SK-N-SH (cell line): ENCODE measurements around the gene IP6K1. TPM values are rescaled to one million over a fixed set of nuclear protein-coding genes. Genes with fewer than 3 reads are reported as not detected.

ENCODE experiments used
- CTCF ChIA-PET: fragments of 300-600, 350-600 bp; formaldehyde crosslinking; extraction: SDS; loops from one replicate; lab custom pipeline; 2021; lab: Yijun Ruan, JAX
- POLR2A ChIA-PET: fragments of 350-600 bp; sonication (Branson Sonifier 250); formaldehyde crosslinking; extraction: SDS; loops from one replicate; lab custom pipeline; 2020; ENCODE audit warnings: antibody characterized with exemption, inconsistent platforms; lab: Yijun Ruan, JAX
- DNase-seq: peaks from one replicate; pipeline ENCODE4 v3.0.0; 2012
- H2AFZ ChIP-seq: fragments of 200-600 bp; sonication (generic); 2 replicates; pipeline ENCODE4 v1.8.1; 2016; ENCODE audit warnings: antibody characterized with exemption, mild to moderate bottlenecking, low read depth
- H3F3A ChIP-seq: fragments of 200-600 bp; sonication (generic); replicated peaks from 2 replicates; pipeline ENCODE3; 2016; ENCODE audit warnings: antibody characterized with exemption, mild to moderate bottlenecking; ENCODE audit not compliant: insufficient read depth
- H3K27ac ChIP-seq, 2 experiments: fragments of 200-500 bp in 1 of 2; fragments of 200-600 bp in 1 of 2; sonication (Bioruptor generic) in 1 of 2; sonication (generic), shearing (Covaris generic) in 1 of 2; 2 replicates each; pipeline versions ENCODE4 v1.5.1 to v1.6.1; 2014 to 2016; ENCODE audit warnings: low read depth in 2 of 2, inconsistent platforms in 1 of 2, low read length in 1 of 2, mild to moderate bottlenecking in 1 of 2, mixed read lengths in 1 of 2
- H3K27me3 ChIP-seq: fragments of 200-600 bp; sonication (generic), shearing (Covaris generic); 2 replicates; pipeline ENCODE4 v1.6.1; 2016; ENCODE audit warnings: mixed run types; ENCODE audit not compliant: insufficient read depth
- H3K36me3 ChIP-seq, 2 experiments: fragments of 200-500 bp in 1 of 2; fragments of 200-600 bp in 1 of 2; sonication (Bioruptor generic) in 1 of 2; sonication (generic) in 1 of 2; replicated peaks in 1 of 2; 2 replicates each; pipeline versions ENCODE3 to v1.5.1; 2014 to 2016; ENCODE audit warnings: low read length in 1 of 2, mild to moderate bottlenecking in 1 of 2; ENCODE audit not compliant: insufficient read depth in 2 of 2, control insufficient read depth in 1 of 2
- H3K4me1 ChIP-seq, 2 experiments: fragments of 200-500 bp in 1 of 2; fragments of 200-600 bp in 1 of 2; sonication (Bioruptor generic) in 1 of 2; sonication (generic), shearing (Covaris generic) in 1 of 2; 2 replicates each; pipeline versions ENCODE4 v1.5.1 to v1.6.1; 2014 to 2016; ENCODE audit warnings: low read depth in 1 of 2, low read length in 1 of 2, mixed run types in 1 of 2; ENCODE audit not compliant: insufficient read depth in 2 of 2, control insufficient read depth in 1 of 2
- H3K4me2 ChIP-seq: fragments of 200-600 bp; sonication (generic), shearing (Covaris generic); 2 replicates; pipeline ENCODE4 v1.6.1; 2017; ENCODE audit warnings: mixed run types
- H3K4me3 ChIP-seq, 2 experiments: fragments of 200-500 bp in 1 of 2; fragments of 200-600 bp in 1 of 2; sonication (Bioruptor generic) in 1 of 2; sonication (generic), shearing (Covaris generic) in 1 of 2; 2 replicates each; pipeline versions ENCODE4 v1.5.1 to v1.8.1; 2014 to 2016; ENCODE audit warnings: low read depth in 2 of 2, inconsistent platforms in 1 of 2, low read length in 1 of 2, mild to moderate bottlenecking in 1 of 2, mixed read lengths in 1 of 2, moderate library complexity in 1 of 2
- H3K79me2 ChIP-seq: fragments of 200-600 bp; sonication (generic); 2 replicates; pipeline ENCODE4 v1.8.1; 2017; ENCODE audit warnings: mild to moderate bottlenecking; ENCODE audit not compliant: insufficient read depth
- H3K9ac ChIP-seq: fragments of 200-600 bp; sonication (generic); 2 replicates; pipeline ENCODE4 v1.6.1; 2017; ENCODE audit warnings: mixed run types
- H3K9me2 ChIP-seq: fragments of 200-600 bp; sonication (generic); 2 replicates; pipeline ENCODE4 v1.6.1; 2017; ENCODE audit warnings: mixed run types
- H3K9me3 ChIP-seq: fragments of 200-600 bp; sonication (generic); 2 replicates; pipeline ENCODE4 v1.6.1; 2017; ENCODE audit warnings: mixed run types, mild to moderate bottlenecking, moderate library complexity
- H4K20me1 ChIP-seq: fragments of 200-600 bp; sonication (generic); 2 replicates; pipeline ENCODE4 v1.6.1; 2017; ENCODE audit warnings: mild to moderate bottlenecking, mixed run types; ENCODE audit not compliant: insufficient read depth
- CHD2 ChIP-seq: fragments of 150-350 bp; IDR thresholded peaks from 2 replicates; pipeline ENCODE4 v1.6.1; 2018; ENCODE audit warnings: low read length; ENCODE audit not compliant: partially characterized antibody
- ELF1 ChIP-seq: IDR thresholded peaks from 2 replicates; pipeline ENCODE4 v1.4.0; 2012
- EP300 ChIP-seq, 2 experiments: IDR thresholded peaks; 2 replicates each; pipeline versions ENCODE4 v1.4.0 to v1.6.1; 2012; ENCODE audit warnings: borderline replicate concordance in 1 of 2, low read depth in 1 of 2, low read length in 1 of 2
- EZH2phosphoT487 ChIP-seq: fragments of 200-600 bp; sonication (generic); IDR thresholded peaks from 2 replicates; pipeline ENCODE4 v1.6.1; 2017; ENCODE audit warnings: low read depth, mixed run types, mild to moderate bottlenecking, antibody characterized with exemption, moderate library complexity, borderline replicate concordance
- FOSL2 ChIP-seq: IDR thresholded peaks from 2 replicates; pipeline ENCODE4 v1.4.0; 2012; ENCODE audit warnings: low read depth, mild to moderate bottlenecking, moderate library complexity, borderline replicate concordance
- FOXM1 ChIP-seq: IDR thresholded peaks from 2 replicates; pipeline ENCODE4 v1.4.0; 2012; ENCODE audit warnings: low read depth, mild to moderate bottlenecking
- GABPA ChIP-seq: IDR thresholded peaks from 2 replicates; pipeline ENCODE4 v1.4.0; 2012; ENCODE audit warnings: low read depth, mild to moderate bottlenecking
- GATA2 ChIP-seq: sonication (generic); formaldehyde crosslinking; IDR thresholded peaks from 2 replicates; pipeline ENCODE4 v1.5.0; 2020; ENCODE audit warnings: mild to moderate bottlenecking, missing genetic modification reagents
- NRF1 ChIP-seq: IDR thresholded peaks from 2 replicates; pipeline ENCODE4 v1.6.1; 2012; ENCODE audit warnings: low read depth, mild to moderate bottlenecking, low read length
- POLR2AphosphoS5 ChIP-seq: IDR thresholded peaks from 2 replicates; pipeline ENCODE4 v1.6.1; 2012; ENCODE audit warnings: low read depth, low read length
- RAD21 ChIP-seq: IDR thresholded peaks from 2 replicates; pipeline ENCODE4 v1.6.1; 2012; ENCODE audit warnings: mild to moderate bottlenecking, low read length
- RCOR1 ChIP-seq: fragments of 150-350 bp; IDR thresholded peaks from 2 replicates; pipeline ENCODE4 v1.6.1; 2017; ENCODE audit warnings: antibody characterized with exemption, low read length
- RFX5 ChIP-seq: IDR thresholded peaks from 2 replicates; pipeline ENCODE4 v1.6.1; 2012; ENCODE audit warnings: mild to moderate bottlenecking, improper control_type of control experiment, low read length
- RXRA ChIP-seq: IDR thresholded peaks from 2 replicates; pipeline ENCODE4 v1.4.0; 2012; ENCODE audit warnings: low read depth, mild to moderate bottlenecking, borderline replicate concordance
- TAF1 ChIP-seq: IDR thresholded peaks from 2 replicates; pipeline ENCODE4 v1.6.1; 2012; ENCODE audit warnings: low read depth, mild to moderate bottlenecking, low read length, moderate library complexity, borderline replicate concordance
- TCF12 ChIP-seq: IDR thresholded peaks from 2 replicates; pipeline ENCODE4 v1.4.0; 2012
- YY1 ChIP-seq: IDR thresholded peaks from 2 replicates; pipeline ENCODE4 v1.4.0; 2012; ENCODE audit warnings: low read depth, mild to moderate bottlenecking
- WGBS: methylation state at CpG from one replicate; pipeline ENCODE4 v1.1.6; 2017; ENCODE audit warnings: low lambda C conversion rate; 5-methylcytosine and 5-hydroxymethylcytosine counted together
- polyA plus RNA-seq, 3 experiments: library from polyadenylated mRNA; depleted of rRNA; stranded (reverse); fragments of >200 nt; gene quantifications; 2 replicates each; pipeline ENCODE4 v1.2.3, GENCODE V29; 2012
- TF ChIP-seq, protein P1 (sequence below): IDR thresholded peaks from 2 replicates; pipeline ENCODE4; 2012
- TF ChIP-seq, protein P2 (sequence below): fragments of 150-350 bp; IDR thresholded peaks from 2 replicates; pipeline ENCODE4 v1.6.1; 2017; ENCODE audit warnings: antibody characterized with exemption, low read length, low read depth, borderline replicate concordance
- TF ChIP-seq, protein P3 (sequence below): IDR thresholded peaks from 2 replicates; pipeline ENCODE4 v1.4.0; 2012; ENCODE audit warnings: low read depth, borderline replicate concordance

Gene IP6K1
- polyA plus RNA-seq, 1 of the 3 experiments (the other 2 are of a cell fraction), result 23.3 TPM

DNA sequence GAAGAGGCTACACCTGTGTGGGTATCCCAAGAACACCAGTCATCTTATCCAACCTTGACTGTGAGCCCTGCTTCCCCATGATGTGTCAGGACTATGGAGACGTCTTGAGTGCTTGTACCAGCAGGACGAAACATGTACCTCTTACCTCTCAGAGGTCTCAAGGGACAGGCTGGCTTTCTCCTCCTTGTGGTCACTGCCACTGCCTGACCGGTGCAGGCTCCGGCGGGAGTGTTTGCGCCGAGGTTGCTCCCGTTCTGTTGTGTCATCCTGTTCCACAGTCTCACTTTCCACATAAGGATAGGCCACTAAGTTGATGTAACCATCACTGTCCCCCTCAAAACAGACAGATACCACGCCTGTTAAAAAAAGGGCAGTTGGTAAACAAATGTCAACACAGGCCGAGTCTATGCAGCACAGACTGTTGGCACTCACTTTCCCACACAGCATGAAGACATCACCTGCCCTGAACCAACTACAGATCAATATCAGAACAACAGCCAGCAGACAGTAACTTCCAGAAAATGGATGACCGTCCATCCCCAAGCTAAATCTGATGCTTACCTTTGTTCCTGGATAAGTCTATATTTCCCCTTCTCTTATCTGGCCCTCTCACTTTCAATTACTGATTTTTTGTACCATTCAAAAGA lies 48.2 kb downstream of the IP6K1 start:
- POLR2A ChIA-PET, result no interaction called here
- no peaks in the 10 kb centered on the region for H3K9me3 ChIP-seq
- H4K20me1 ChIP-seq, result peaks cover 6% of the 10 kb centered on the region
- TF ChIP-seq FOSL2 (no peak), POLR2AphosphoS5 (no peak), EP300 (IDR thresholded peaks at IDR 0.05; ENCODE audit: borderline replicate concordance in 1 of 2, low read depth in 1 of 2, low read length in 1 of 2) (no peak)
- H3K36me3 ChIP-seq, result peaks cover 23 to 50% of the 10 kb centered on the region in 2 experiments
- CTCF ChIA-PET, result no interaction called here
- no peak overlapping the region for H2AFZ ChIP-seq
- H3K27me3 ChIP-seq, result no peaks in the 10 kb centered on the region
- WGBS, result 99% methylated on average over 9 of the region's 11 CpGs
- no peak overlapping the region for H3K27ac ChIP-seq
- peaks cover 5% of the 10 kb centered on the region for H3F3A ChIP-seq
- no peaks in the 10 kb centered on the region for H3K4me1 ChIP-seq
- H3K9ac ChIP-seq, result no peak overlapping the region
- no peak overlapping the region for H3K4me2 ChIP-seq
- H3K4me3 ChIP-seq, result no peak overlapping the region
- peaks cover 33% of the 10 kb centered on the region; the same call in 1 of the 2 replicates for H3K79me2 ChIP-seq
- DNase-seq, result no peak
- H3K9me2 ChIP-seq, result no peaks in the 10 kb centered on the region

GRCh38 chr3:49734752-49735151 lies 51.6 kb downstream of the IP6K1 start:
- peaks cover 15% of the 10 kb centered on the region; the same call in 1 of the 2 replicates for H3K79me2 ChIP-seq
- ChIA-PET POLR2A (interaction anchor here (0.6 kb wide), 1 partner anchor 316 kb away, joined by 3 read pairs; no protein-coding TSS in a partner anchor), CTCF (interaction anchor here (0.6 kb wide), 1 partner anchor 227 kb away, joined by 4 read pairs; no protein-coding TSS in a partner anchor)
- H3K27me3 ChIP-seq, result no peaks in the 10 kb centered on the region
- no peaks in the 10 kb centered on the region for H3K4me1 ChIP-seq
- H2AFZ ChIP-seq, result no peak overlapping the region
- peaks cover 37 to 59% of the 10 kb centered on the region in 2 experiments for H3K36me3 ChIP-seq
- TF ChIP-seq FOSL2, result no peak
- no peak for TF ChIP-seq POLR2AphosphoS5
- TF ChIP-seq, protein P1, sequence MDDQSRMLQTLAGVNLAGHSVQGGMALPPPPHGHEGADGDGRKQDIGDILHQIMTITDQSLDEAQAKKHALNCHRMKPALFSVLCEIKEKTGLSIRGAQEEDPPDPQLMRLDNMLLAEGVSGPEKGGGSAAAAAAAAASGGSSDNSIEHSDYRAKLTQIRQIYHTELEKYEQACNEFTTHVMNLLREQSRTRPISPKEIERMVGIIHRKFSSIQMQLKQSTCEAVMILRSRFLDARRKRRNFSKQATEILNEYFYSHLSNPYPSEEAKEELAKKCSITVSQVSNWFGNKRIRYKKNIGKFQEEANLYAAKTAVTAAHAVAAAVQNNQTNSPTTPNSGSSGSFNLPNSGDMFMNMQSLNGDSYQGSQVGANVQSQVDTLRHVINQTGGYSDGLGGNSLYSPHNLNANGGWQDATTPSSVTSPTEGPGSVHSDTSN, result no peak
- TF ChIP-seq FOXM1, result no peak
- TF ChIP-seq RAD21, result no peak
- no peak for TF ChIP-seq GABPA
- TF ChIP-seq RCOR1, result no peak
- TF ChIP-seq TAF1, result no peak
- TF ChIP-seq CHD2, result no peak
- no peak for TF ChIP-seq ELF1
- TF ChIP-seq NRF1, result no peak
- no peak for TF ChIP-seq GATA2
- TF ChIP-seq RXRA, result no peak
- TF ChIP-seq YY1, result no peak
- TF ChIP-seq, protein P2, sequence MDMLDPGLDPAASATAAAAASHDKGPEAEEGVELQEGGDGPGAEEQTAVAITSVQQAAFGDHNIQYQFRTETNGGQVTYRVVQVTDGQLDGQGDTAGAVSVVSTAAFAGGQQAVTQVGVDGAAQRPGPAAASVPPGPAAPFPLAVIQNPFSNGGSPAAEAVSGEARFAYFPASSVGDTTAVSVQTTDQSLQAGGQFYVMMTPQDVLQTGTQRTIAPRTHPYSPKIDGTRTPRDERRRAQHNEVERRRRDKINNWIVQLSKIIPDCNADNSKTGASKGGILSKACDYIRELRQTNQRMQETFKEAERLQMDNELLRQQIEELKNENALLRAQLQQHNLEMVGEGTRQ, result no peak
- no peak for TF ChIP-seq EZH2phosphoT487
- no peak for TF ChIP-seq TCF12
- TF ChIP-seq RFX5, result no peak
- TF ChIP-seq, protein P3, sequence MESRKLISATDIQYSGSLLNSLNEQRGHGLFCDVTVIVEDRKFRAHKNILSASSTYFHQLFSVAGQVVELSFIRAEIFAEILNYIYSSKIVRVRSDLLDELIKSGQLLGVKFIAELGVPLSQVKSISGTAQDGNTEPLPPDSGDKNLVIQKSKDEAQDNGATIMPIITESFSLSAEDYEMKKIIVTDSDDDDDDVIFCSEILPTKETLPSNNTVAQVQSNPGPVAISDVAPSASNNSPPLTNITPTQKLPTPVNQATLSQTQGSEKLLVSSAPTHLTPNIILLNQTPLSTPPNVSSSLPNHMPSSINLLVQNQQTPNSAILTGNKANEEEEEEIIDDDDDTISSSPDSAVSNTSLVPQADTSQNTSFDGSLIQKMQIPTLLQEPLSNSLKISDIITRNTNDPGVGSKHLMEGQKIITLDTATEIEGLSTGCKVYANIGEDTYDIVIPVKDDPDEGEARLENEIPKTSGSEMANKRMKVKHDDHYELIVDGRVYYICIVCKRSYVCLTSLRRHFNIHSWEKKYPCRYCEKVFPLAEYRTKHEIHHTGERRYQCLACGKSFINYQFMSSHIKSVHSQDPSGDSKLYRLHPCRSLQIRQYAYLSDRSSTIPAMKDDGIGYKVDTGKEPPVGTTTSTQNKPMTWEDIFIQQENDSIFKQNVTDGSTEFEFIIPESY, result no peak
- H3K9me3 ChIP-seq, result no peaks in the 10 kb centered on the region
- H3K4me2 ChIP-seq, result no peak overlapping the region
- no peak overlapping the region for H3K9ac ChIP-seq
- H3K27ac ChIP-seq, result no peak overlapping the region
- H3F3A ChIP-seq, result peaks cover 5% of the 10 kb centered on the region
- H3K4me3 ChIP-seq, result no peak overlapping the region
- H3K9me2 ChIP-seq, result no peaks in the 10 kb centered on the region
- WGBS, result 98% methylated on average over 6 of the region's 6 CpGs
- no peak for DNase-seq
- H4K20me1 ChIP-seq, result peaks cover 3% of the 10 kb centered on the region; the same call in 1 of the 2 replicates
